ENCODE measurements around the gene TARM1.

DNA sequence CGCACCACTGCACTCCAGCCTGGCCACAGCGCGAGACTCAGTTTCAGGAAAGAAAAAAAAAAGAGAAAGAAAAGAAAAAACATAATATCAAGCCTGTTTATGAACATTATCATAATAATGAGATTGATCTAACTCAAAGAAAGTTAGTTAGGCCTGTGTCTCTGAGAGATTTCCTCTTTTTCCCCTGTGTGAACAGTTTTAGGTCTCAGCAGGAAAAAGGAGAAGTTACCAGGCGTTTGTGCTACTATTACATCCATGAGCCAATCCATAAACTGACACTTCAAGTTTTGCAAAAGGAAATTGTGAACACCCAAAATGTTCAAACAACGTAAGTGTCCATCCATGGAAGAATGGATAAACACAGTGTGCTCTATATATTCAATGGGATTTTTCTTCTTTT, 3.8 kb downstream of the TARM1 start:
- TF ChIP-seq MYC (IDR thresholded peaks at IDR 0.05; ENCODE audit: low read depth, low read length), result no peak
- TF ChIP-seq CTCF (IDR thresholded peaks at IDR 0.05; ENCODE audit: low read depth, low read length), result no peak
- no peak for TF ChIP-seq POLR2A (IDR thresholded peaks at IDR 0.05; ENCODE audit: extremely low read depth, insufficient read length)
- no peak for TF ChIP-seq MAX (IDR thresholded peaks at IDR 0.05; ENCODE audit: low read depth, low read length)

Measured in NB4 (cell line).